Hematopoietic multipotent progenitor cell treated with erythropoietin and hydrocortisone succinate and interleukin-3 and kit ligand, for 6 days (in vitro differentiated cells): ENCODE data around the gene GUCA1A.
A peak's percentile ranks its signal among the peaks of the same experiment; 100 is the strongest.
"Not testable (repeated sequence)": the region's sequence is repeated elsewhere in the genome, so short reads cannot be mapped to it uniquely, and the experiment has no call there.

Experiments used
- DNase-seq: peaks from one replicate; pipeline ENCODE4 v3.0.0-alpha.2; 2015

Gene GUCA1A

DNA sequence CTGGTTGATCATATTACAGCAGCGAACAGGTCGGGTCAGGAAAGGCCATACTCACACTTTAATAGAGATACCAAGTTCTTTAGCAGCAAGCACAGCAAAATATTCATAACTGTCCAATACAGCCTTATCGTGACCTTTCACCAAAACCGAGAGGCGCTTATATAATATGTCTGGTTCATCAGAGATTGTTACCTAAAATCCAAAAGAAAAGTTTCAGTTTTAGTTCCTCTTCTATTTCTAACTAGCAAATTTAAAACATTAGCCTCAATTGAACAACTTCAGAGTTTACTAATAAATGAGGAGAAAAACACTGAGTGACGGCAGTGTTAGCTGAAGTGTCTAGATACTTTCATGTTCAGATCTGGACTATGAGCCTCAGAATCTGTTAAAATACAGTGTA, 38.6 kb downstream of the GUCA1A start:
- no peak for DNase-seq

DNA sequence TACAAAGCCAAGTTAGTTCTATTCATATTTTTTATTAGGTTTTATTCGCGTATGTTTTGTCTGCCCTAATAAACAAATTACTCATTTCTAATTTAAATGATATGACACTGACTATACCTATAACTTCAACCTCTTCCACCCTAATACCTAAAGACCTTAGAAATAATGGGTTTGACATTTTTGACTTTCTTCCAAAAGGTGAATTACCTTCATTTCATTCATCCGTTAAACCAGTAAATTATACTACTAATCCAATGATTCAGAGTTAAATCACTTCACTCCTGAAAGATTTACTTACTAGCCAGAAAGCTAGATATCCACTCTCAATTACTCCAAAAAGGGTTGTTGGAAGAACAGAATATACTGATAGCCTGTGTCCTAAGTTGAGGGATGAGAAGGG, 39.3 kb downstream of the GUCA1A start:
- no peak for DNase-seq

DNA sequence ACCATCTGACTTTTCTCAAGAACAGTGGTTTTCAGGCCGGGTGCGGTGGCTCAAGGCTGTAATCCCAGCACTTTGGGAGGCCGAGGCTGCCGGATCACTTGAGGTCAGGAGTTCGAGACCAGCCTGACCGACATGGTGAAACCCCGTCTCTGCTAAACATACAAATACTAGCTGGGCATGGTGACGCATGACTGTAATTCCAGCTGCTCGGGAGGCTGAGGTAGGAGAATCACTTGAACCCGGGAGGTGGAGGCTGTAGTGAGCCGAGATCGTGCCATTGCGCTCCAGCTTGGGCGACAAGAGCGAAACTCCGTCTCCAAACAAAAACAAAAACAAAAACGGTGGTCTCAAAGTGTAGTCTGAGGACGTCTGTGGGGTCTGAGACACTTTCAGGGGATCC, 43.3 kb downstream of the GUCA1A start:
- not testable (repeated sequence) for DNase-seq

GRCh38 chr6:42217157-42217518, 44.0 kb downstream of the GUCA1A start:
- peak; percentile 63 for DNase-seq

DNA sequence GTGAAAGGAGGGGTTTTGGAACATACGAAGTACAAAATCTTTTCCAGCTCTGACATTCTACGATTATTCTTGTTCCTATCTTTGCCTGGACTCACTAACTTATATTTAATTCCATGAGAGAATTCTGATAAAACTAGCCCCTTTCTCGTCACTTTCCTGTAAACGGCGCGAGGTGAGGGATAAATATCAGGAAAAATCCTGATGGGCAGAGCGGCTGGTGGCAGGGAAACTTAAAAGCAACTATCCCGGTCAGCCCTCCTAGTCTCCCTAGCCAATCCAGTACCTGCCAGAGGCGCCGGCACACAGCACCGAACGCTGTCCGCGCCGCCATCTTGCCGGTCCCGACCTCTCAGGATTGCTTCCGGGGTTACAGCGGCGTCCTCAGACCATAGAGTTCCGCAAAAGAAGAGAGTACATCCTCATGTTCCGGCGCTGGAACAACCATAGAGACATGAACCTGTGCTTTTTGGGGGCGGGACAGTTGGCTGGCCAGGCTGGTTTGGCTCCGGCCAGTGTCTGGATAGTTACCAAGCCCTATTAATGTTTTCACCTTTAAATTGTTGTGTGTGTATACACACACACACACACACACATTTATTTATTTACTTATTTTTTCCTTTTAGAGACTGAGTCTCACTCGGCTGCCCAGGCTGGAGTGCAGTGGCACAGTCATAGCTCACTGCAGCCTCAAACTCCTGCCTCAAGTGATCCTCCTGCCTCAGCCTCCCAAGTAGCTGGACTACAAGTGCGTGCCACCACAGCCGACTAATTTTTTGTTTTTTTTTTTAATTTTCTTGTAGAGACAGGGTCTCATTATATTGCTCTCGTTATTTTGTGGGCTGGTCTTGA, 44.6 kb downstream of the GUCA1A start, which contains the start of gene MRPS10:
TSS of gene MRPS10 (minus strand) at position 343 of the 849 bp plus-strand sequence. CDS start at position 331, 12 bp downstream.
- peak; percentile 98 for DNase-seq

DNA sequence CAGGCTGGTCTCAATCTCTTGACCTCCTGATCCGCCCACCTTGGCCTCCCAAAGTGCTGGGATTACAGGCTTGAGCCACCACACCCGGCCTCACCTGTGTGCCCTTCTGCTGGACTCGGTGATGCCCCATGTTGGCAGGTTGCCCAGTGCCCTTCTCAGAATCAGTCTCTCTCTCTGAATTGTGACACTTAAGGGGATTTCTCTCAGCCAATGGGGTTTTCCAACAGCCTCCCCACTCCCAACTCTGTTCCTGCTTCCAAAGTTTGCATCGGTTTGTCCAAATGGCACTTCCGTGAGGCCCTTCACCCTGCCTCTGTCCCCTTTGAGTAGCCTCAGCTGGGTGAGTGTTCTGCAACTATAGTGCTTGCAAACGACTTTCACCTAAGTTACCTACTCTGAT, 47.6 kb downstream of the GUCA1A start:
- DNase-seq, result no peak

DNA sequence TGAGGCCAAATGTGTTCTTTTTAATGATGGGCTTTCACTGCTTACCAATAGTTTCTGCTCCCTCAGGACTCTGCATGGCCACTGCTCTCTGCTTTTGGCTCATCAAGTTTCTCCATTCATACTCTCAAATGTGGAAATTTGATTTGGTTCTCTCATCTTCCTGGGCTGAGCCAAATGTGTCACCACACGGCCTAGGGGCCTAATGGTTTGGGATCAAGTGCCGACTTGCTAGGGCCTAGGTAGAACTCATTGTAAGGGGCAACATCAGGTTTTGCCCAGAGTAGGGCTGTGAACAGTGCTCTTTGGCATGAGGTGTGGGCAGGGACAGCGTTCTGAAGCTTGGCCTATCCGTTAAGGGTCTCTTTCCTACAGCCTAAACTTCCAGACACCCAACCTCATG, 48.4 kb downstream of the GUCA1A start:
- DNase-seq, result no peak

DNA sequence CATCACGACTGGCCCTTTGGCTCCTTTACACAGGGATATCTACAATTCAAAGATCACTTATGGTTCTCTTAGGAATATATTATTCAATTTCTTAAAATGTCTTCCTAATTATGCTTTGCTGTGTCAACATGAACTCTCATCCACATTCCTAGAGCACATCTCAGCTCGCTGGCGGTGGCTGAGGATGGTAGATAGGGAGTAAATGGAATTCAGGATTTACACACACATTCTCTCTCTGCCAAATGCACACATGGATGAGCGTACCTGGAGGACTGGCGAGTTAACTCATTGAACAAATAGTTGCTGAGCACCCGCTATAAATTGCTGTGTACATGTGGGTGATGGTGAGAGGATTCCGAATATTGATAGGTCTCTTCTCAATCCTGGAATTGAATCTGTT, 49.3 kb downstream of the GUCA1A start:
- no peak for DNase-seq

DNA sequence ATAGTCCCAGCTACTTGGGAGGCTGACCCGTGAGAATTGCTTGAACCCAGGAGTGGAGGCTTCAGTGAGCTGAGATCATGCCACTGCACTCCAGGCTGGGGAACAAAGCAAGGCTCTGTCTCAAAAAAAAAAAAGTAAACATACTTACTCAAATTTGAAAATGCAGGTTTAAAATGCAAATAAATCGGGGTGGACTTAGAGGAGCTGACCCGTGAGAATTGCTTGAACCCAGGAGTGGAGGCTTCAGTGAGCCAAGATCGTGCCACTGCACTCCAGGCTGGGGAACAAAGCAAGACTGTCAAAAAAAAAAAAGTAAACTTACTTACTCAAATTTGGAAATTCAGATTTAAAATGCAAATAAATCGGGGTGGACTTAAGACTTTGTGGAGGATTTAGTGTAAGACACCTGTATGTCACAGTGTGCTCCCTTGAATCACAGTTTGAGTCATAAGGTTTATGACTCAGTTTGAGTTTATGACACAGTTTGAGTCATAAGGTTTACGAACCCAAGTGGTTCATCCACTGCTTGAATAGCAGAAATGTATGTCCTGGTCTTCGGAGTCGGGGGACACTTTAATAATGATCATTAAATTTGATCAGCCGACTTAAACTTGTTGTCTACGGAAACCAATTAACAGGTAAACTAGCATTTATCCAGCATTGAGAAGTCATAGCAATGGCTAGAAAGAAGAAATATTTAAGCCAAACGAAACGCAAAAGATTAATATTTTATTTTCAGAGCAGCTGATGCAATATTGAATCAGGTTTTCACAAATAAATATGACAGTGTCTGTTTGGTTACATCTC, 51.3 kb downstream of the GUCA1A start:
- DNase-seq, result no peak

DNA sequence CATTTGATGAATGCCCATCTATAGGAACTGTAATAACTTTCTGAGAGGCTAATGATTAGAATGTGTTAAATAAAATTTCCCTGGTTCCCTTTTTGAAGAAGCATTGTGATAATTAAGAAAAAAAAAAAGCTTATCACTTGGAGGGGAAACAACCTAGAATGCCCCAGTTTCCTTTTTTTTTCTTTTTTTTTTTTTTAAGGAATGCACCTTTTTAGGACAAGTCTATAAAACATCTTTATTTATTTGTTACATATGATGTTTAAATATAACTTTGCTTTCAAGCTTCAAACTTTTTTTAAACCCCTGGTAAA, 51.8 kb downstream of the GUCA1A start:
- no peak for DNase-seq

DNA sequence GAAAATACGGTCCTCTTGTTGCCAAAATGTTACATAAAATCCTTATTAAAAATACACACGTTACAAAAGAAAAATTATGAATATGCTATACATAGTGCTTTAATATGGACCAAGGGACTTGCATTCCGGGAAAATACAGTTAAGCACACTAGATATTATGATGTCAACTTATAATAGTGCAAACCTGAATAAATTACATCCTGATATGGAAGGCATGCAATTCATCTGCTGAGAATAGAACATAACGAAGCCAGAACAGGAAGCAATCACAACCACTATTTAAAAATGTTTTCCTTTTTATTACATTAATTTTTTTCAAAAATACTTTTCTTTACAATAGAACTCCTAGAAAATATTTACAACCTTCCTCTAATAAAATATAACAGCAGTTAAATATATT, 52.3 kb downstream of the GUCA1A start:
- no peak for DNase-seq

DNA sequence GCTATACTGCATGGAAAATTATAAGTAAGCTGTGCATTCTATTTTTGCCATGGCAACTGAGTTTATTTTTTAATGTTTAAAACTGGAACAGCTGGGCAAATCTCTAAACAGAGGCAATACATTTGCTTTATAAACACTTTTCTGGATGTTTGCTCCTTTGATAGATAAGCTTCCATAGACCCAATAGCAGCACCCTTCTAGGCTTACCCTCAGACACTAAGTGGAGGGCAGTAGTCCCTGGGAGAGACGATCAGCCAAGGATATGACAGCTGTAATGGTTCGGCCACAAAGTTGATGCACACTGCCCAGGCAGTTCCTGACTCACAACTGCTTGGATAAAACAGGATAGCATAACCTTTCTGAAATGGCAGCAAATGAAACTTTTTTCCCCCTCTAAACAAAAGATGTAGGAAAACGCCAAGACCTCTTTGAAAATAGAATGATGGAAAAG, 53.0 kb downstream of the GUCA1A start:
- no peak for DNase-seq

GRCh38 chr6:42226645-42227143, 53.5 kb downstream of the GUCA1A start:
- DNase-seq, result no peak

DNA sequence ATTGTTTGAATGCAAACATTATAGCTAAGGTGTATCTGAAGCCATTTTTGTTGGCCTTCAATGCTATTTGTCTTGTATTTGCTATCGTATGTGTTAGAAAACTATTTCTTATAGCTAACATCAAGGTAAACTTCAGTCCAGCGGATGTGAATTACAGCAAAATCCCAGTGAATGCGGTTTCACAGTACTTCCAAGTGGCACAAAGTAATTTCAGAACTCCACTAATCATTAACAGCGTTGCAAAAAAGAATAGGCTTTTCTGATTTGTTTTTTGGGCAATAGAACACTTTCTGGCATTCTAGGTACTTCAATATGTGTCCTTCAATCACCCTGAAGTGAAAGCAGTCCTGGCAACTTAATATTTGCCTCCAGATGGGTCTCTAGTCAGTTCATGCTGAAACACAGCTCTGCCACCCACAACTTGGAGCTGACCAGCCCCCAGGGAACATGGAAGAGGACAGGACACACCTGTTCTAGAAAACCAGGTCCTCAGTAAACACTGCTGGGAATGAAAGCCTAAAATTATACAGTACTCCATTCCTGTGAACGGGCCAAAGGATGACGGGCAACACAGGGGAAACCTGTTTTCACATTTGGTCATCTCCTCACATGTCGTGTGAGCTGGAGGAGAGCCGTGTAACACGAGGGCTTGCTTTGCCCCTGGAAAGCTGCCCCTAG, 54.1 kb downstream of the GUCA1A start:
- DNase-seq, result no peak

- no peak for DNase-seq
Measured at GRCh38 chr6:42228305-42228704, 55.1 kb downstream of the GUCA1A start.
